ENCODE measurements around the gene CLN3. TPM values are rescaled to one million over a fixed set of nuclear protein-coding genes. Genes with fewer than 3 reads are reported as not detected.

The CLN3 gene
- polyA plus RNA-seq (2013) = 40.6 and 43.8 TPM in 2 replicates

DNA sequence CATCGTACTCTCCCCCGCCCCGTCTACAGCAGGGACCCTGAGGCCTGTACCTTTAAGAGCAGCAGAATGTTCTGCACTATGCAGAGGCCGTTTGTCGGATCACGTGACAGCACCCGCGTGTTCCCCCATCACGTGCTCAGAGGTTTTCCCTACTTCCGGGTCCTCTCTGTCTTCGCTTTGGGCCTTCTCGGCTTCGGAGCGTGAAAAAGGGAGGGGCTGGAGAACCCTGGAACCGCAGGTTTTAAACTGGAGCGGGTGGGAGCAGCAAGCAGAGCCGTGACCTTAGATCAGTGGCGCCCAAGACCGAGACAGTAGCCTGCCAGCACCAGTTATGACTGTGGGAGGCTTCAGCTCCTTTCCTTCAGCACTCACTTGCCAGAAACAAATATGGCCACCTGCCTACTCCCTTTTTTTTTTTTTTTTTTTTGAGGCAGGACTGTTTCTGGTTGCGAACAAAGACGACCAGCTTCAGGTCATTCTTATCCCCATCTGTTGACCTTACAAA is at the start of gene CLN3:
Gene CLN3 (minus strand): TSS at position 105 of the 505 bp plus-strand sequence. CDS start 315 bp downstream, outside the sequence.
- peak within 1 kb of the TSS; percentile 100 for H2BK120ac ChIP-seq (ENCODE audit: insufficient read depth, low read length, poor library complexity)
- WGBS (ENCODE audit: extremely low coverage, insufficient coverage, insufficient read length) = no CpG with 5 or more reads among the region's 21 CpGs
- H3K4ac ChIP-seq (ENCODE audit: low read depth, low read length) = peak within 1 kb of the TSS; percentile 82
- H3K23ac ChIP-seq (ENCODE audit: low read length) = no peak within 1 kb of the TSS
- peak within 1 kb of the TSS; percentile 97 for H3K9ac ChIP-seq (ENCODE audit: low read length)
- peak within 1 kb of the TSS; percentile 97 for H2AFZ ChIP-seq (ENCODE audit: insufficient read depth, low read length, poor library complexity)
- no peaks in the 10 kb centered on the region for H3K27me3 ChIP-seq (ENCODE audit: insufficient read depth, low read length)
- H3K14ac ChIP-seq (ENCODE audit: low read length) = peak within 1 kb of the TSS; percentile 99
- no peaks in the 10 kb centered on the region for H3K9me3 ChIP-seq (ENCODE audit: insufficient read depth, low read depth, low read length)
- peak; percentile 87 to 90 for DNase-seq
- peak within 1 kb of the TSS; percentile 99 for H3K18ac ChIP-seq (ENCODE audit: low read length)
- H4K91ac ChIP-seq (ENCODE audit: low read depth, low read length) = peak within 1 kb of the TSS; percentile 99
- no peak within 1 kb of the TSS for H2AK5ac ChIP-seq (ENCODE audit: low read length)
- peaks cover 22% of the 10 kb centered on the region for H3K79me1 ChIP-seq (ENCODE audit: low read length)
- H3K27ac ChIP-seq (ENCODE audit: low read depth, low read length) = peak within 1 kb of the TSS; percentile 96
- peaks cover 2 to 5% of the 10 kb centered on the region in 2 experiments for H3K4me1 ChIP-seq (ENCODE audit: control insufficient read depth in 1 of 2, insufficient read depth in 2 of 2, low read length in 2 of 2)
- H2BK5ac ChIP-seq (ENCODE audit: low read depth, low read length, poor library complexity) = peak within 1 kb of the TSS; percentile 99
- H4K8ac ChIP-seq (ENCODE audit: low read depth, low read length) = peak within 1 kb of the TSS; percentile 98
- H3K4me2 ChIP-seq (ENCODE audit: low read length) = peak within 1 kb of the TSS; percentile 69
- H4K12ac ChIP-seq (ENCODE audit: low read depth, low read length) = peak within 1 kb of the TSS; percentile 98
- H3K79me2 ChIP-seq (ENCODE audit: control insufficient read depth, insufficient read depth, low read length, poor library complexity) = peaks cover 2% of the 10 kb centered on the region
- peak within 1 kb of the TSS; percentile 88 for H2BK12ac ChIP-seq (ENCODE audit: low read length)
- H3K36me3 ChIP-seq (ENCODE audit: control insufficient read depth in 1 of 2, insufficient read depth in 2 of 2, low read length in 2 of 2) = peaks cover 6 to 9% of the 10 kb centered on the region in 2 experiments
- peak within 1 kb of the TSS; percentile 79 for H3K4me3 ChIP-seq (ENCODE audit: low read depth, low read length)

DNA sequence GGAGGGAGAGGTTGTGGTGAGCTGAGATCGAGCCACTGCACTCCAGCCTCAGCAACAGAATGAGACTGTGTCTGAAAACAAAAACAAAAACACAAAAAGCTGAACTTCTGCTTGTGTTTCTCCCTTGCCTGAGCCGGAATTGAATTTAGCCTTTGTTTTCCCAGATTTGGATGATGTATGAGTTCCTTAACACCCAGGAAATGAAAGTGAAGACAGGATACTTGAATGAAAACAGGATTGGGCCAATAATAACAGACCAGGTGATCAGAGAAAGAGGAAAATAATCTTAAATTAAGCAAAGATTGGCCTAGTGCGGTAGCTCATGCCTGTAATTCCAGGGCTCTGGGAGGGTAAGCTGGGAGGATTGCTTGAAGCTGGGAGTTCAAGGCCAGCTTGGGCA is 48.5 kb upstream of the CLN3 start:
- Histone ChIP-seq H3K36me3 (ENCODE audit: control insufficient read depth in 1 of 2, insufficient read depth in 2 of 2, low read length in 2 of 2) (no peaks in the 10 kb centered on the region), H3K4me3 (ENCODE audit: low read depth, low read length) (no peak overlapping the region), H2BK5ac (ENCODE audit: low read depth, low read length, poor library complexity) (no peak overlapping the region), H3K79me1 (ENCODE audit: low read length) (peaks cover 6% of the 10 kb centered on the region), H3K79me2 (ENCODE audit: control insufficient read depth, insufficient read depth, low read length, poor library complexity) (no peaks in the 10 kb centered on the region), H3K9ac (ENCODE audit: low read length) (no peak overlapping the region), H3K4ac (ENCODE audit: low read depth, low read length) (no peak overlapping the region), H3K9me3 (ENCODE audit: insufficient read depth, low read depth, low read length) (no peaks in the 10 kb centered on the region), H3K27ac (ENCODE audit: low read depth, low read length) (no peak overlapping the region), H2BK12ac (ENCODE audit: low read length) (no peak overlapping the region), H3K27me3 (ENCODE audit: insufficient read depth, low read length) (no peaks in the 10 kb centered on the region), H3K23ac (ENCODE audit: low read length) (no peak overlapping the region), H3K4me2 (ENCODE audit: low read length) (no peak overlapping the region), H3K14ac (ENCODE audit: low read length) (no peak overlapping the region), H3K4me1 (ENCODE audit: control insufficient read depth in 1 of 2, insufficient read depth in 2 of 2, low read length in 2 of 2) (no peaks in the 10 kb centered on the region), H4K8ac (ENCODE audit: low read depth, low read length) (no peak overlapping the region), H4K91ac (ENCODE audit: low read depth, low read length) (no peak overlapping the region), H3K18ac (ENCODE audit: low read length) (no peak overlapping the region), H2AFZ (ENCODE audit: insufficient read depth, low read length, poor library complexity) (no peak overlapping the region), H2BK120ac (ENCODE audit: insufficient read depth, low read length, poor library complexity) (no peak overlapping the region), H2AK5ac (ENCODE audit: low read length) (no peak overlapping the region), H4K12ac (ENCODE audit: low read depth, low read length) (no peak overlapping the region)
- no peak for DNase-seq
- no CpG with 5 or more reads among the region's 3 CpGs for WGBS (ENCODE audit: extremely low coverage, insufficient coverage, insufficient read length)

DNA sequence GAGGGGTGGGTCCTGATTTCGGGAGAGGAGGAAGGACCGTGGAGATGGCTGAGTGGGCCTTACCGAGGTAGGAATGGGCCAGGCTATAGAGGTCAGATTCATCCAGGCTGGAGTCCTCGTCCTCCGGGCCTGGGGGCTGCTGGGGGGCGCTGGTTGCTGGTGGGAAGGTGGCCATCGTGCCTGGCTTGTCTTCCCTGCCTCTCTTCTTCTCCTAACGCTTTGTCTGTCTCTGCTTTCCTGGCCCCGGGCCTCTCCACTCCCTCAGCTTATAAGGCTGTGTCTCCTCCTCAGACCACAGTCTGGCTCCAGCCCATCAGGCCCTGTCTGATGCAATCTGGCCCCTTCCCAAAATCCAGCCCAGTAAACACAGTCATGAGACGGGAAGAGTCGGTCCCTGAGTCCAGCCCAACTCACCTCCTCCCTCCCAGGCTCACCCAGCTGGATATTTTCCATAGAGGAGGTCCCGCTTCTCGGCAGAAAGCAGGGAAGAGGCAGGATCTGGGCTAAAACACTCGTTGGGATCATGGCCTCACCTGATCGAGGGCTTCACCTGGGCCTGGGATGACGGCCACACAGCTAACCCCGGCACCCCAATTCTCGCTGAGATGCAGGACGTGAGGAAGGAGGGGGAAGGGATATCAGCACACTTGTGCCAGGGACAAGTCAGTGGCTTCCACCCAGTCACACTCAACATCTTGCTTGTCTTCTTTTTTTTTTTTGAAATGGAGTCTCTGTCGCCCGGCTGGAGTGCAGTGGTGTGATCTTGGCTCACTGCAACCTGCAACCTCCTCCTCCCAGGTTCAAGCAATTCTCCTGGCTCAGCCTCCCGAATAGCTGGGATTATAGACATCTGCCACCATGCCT is 47.1 kb upstream of the CLN3 start, which contains the start of gene NUPR1:
Gene NUPR1 (minus strand): TSS at position 242 of the 864 bp plus-strand sequence. CDS start 67 bp downstream, at position 175.
- Histone ChIP-seq H3K9ac (ENCODE audit: low read length) (no peak within 1 kb of the TSS), H3K23ac (ENCODE audit: low read length) (no peak within 1 kb of the TSS), H2AFZ (ENCODE audit: insufficient read depth, low read length, poor library complexity) (no peak within 1 kb of the TSS), H3K9me3 (ENCODE audit: insufficient read depth, low read depth, low read length) (no peaks in the 10 kb centered on the region), H4K91ac (ENCODE audit: low read depth, low read length) (peak within 1 kb of the TSS; percentile 52), H3K18ac (ENCODE audit: low read length) (no peak within 1 kb of the TSS), H2BK120ac (ENCODE audit: insufficient read depth, low read length, poor library complexity) (no peak within 1 kb of the TSS), H4K12ac (ENCODE audit: low read depth, low read length) (peak within 1 kb of the TSS; percentile 9), H3K27me3 (ENCODE audit: insufficient read depth, low read length) (no peaks in the 10 kb centered on the region), H4K8ac (ENCODE audit: low read depth, low read length) (peak within 1 kb of the TSS; percentile 5), H2AK5ac (ENCODE audit: low read length) (peak within 1 kb of the TSS; percentile 59), H3K27ac (ENCODE audit: low read depth, low read length) (no peak within 1 kb of the TSS), H3K4me2 (ENCODE audit: low read length) (no peak within 1 kb of the TSS), H3K36me3 (ENCODE audit: control insufficient read depth in 1 of 2, insufficient read depth in 2 of 2, low read length in 2 of 2) (no peaks in the 10 kb centered on the region), H2BK12ac (ENCODE audit: low read length) (peak within 1 kb of the TSS; percentile 21), H3K4ac (ENCODE audit: low read depth, low read length) (peak within 1 kb of the TSS; percentile 28), H3K14ac (ENCODE audit: low read length) (peak within 1 kb of the TSS; percentile 3), H3K79me2 (ENCODE audit: control insufficient read depth, insufficient read depth, low read length, poor library complexity) (no peaks in the 10 kb centered on the region), H3K4me1 (ENCODE audit: control insufficient read depth in 1 of 2, insufficient read depth in 2 of 2, low read length in 2 of 2) (no peaks in the 10 kb centered on the region), H3K79me1 (ENCODE audit: low read length) (peaks cover 6% of the 10 kb centered on the region), H2BK5ac (ENCODE audit: low read depth, low read length, poor library complexity) (no peak within 1 kb of the TSS), H3K4me3 (ENCODE audit: low read depth, low read length) (no peak within 1 kb of the TSS)
- WGBS (ENCODE audit: extremely low coverage, insufficient coverage, insufficient read length) = no CpG with 5 or more reads among the region's 22 CpGs
- DNase-seq = peak in 1 of 2 donors; percentile 23

DNA sequence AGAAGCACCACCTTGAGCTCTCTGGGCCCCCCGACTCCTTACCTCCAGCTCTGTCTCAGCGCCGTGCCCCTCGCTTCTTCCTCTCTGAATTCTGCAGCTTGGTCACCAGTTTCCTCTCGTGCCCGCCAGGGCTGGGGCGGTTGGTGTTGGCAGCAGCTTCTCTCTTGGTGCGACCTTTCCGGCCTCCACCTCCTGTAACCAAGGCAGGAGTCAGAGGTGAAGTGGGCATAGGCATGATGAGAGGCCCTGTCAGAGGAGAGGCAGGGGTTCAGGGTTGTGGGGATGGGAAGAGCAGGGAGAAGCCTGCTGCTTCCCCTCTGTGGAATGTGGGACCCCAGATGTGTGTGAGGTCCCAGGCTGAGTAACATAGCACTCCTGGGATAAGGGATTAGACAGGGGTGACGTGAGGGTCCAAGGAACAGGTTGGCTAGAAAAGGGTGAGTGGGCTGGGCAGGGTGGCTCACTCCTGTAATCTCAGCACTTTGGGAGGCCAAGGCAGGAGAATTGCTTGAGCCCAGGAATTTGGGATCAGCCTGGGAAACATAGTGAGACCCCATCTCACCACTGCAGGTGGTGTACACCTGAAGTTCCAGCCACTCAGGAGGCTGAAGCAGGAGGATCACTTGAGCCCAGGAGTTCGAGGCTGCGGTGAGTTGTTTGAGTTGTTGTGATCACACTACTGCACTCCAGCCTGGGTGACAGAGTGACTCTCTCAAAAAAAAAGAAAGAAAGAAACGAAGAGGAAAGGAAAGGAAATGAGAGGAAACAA is 46.3 kb upstream of the CLN3 start:
- H2BK12ac ChIP-seq (ENCODE audit: low read length) = no peak overlapping the region
- peak overlapping the region; percentile 52 for H4K91ac ChIP-seq (ENCODE audit: low read depth, low read length)
- no CpG with 5 or more reads among the region's 13 CpGs for WGBS (ENCODE audit: extremely low coverage, insufficient coverage, insufficient read length)
- H3K18ac ChIP-seq (ENCODE audit: low read length) = no peak overlapping the region
- H3K9me3 ChIP-seq (ENCODE audit: insufficient read depth, low read depth, low read length) = peaks cover 3% of the 10 kb centered on the region
- no peak overlapping the region for H3K9ac ChIP-seq (ENCODE audit: low read length)
- no peak overlapping the region for H3K4me3 ChIP-seq (ENCODE audit: low read depth, low read length)
- H3K4me2 ChIP-seq (ENCODE audit: low read length) = no peak overlapping the region
- no peak overlapping the region for H2BK120ac ChIP-seq (ENCODE audit: insufficient read depth, low read length, poor library complexity)
- H3K36me3 ChIP-seq (ENCODE audit: control insufficient read depth in 1 of 2, insufficient read depth in 2 of 2, low read length in 2 of 2) = no peaks in the 10 kb centered on the region
- H3K4me1 ChIP-seq (ENCODE audit: control insufficient read depth in 1 of 2, insufficient read depth in 2 of 2, low read length in 2 of 2) = no peaks in the 10 kb centered on the region
- no peak overlapping the region for H4K12ac ChIP-seq (ENCODE audit: low read depth, low read length)
- no peak overlapping the region for H3K14ac ChIP-seq (ENCODE audit: low read length)
- no peak overlapping the region for H2BK5ac ChIP-seq (ENCODE audit: low read depth, low read length, poor library complexity)
- H2AK5ac ChIP-seq (ENCODE audit: low read length) = no peak overlapping the region
- H3K79me2 ChIP-seq (ENCODE audit: control insufficient read depth, insufficient read depth, low read length, poor library complexity) = no peaks in the 10 kb centered on the region
- no peak for DNase-seq
- no peak overlapping the region for H2AFZ ChIP-seq (ENCODE audit: insufficient read depth, low read length, poor library complexity)
- H3K27me3 ChIP-seq (ENCODE audit: insufficient read depth, low read length) = no peaks in the 10 kb centered on the region
- H3K27ac ChIP-seq (ENCODE audit: low read depth, low read length) = no peak overlapping the region
- no peak overlapping the region for H4K8ac ChIP-seq (ENCODE audit: low read depth, low read length)
- H3K23ac ChIP-seq (ENCODE audit: low read length) = no peak overlapping the region
- no peak overlapping the region for H3K4ac ChIP-seq (ENCODE audit: low read depth, low read length)
- peaks cover 10% of the 10 kb centered on the region for H3K79me1 ChIP-seq (ENCODE audit: low read length)
